HG02938 (cell line): ENCODE measurements around the gene ANKRD13A.
A peak's percentile ranks its signal among the peaks of the same experiment; 100 is the strongest.

Source experiments
- ATAC-seq: cut with Tn5 transposase; IDR thresholded peaks from one replicate; pipeline ENCODE4 v1.9.1; 2021; ENCODE audit warnings: mild to moderate bottlenecking, moderate library complexity; ENCODE audit not compliant: unreplicated experiment

Gene ANKRD13A

DNA sequence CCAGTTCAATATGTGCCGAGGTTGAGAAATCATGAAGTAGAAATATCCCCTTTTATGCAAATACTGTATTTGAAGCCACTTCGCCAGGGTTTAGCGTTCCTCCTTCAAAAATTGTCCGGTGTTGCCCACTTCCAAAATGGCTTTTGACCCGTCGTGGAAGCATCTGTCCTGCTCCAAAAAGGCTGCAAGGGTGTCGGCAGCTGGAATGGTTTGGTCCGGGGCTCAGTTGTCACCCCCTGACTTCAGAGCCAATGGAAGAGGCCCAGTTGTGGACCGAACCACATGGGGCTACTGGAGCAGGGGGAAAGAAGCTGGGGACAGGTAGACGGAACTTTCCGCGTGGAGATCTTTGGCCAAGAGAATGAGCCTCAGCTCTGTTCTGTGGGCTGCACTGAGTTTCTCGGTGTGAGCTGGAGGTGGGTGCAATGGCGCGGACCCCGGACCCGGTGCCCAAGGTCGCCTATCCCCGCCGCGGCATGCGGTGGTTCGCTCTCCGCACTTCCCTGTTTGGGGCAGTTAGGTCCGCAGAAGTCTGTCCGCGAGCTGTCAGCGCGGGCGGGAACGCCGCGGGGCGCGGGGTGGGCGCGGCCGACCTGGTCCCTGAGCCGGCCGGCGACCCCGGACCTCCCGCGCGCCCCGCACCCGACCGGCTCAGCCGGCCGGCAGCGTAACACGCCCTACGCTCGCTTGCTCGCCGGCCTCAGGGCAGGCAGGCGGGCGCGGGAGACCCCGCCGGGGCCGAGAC, at the start of gene ANKRD13A:
Gene ANKRD13A (plus strand): TSS at position 527 of the 745 bp plus-strand sequence. CDS start 259 bp downstream, outside the sequence.
- peak; percentile 55 for ATAC-seq

GRCh38 chr12:109950625-109951024, 48.6 kb upstream of the ANKRD13A start:
- no peak for ATAC-seq

- ATAC-seq, result no peak
Observed at GRCh38 chr12:109951136-109951535, 48.1 kb upstream of the ANKRD13A start.

GRCh38 chr12:109951751-109952150, 47.5 kb upstream of the ANKRD13A start:
- ATAC-seq, result no peak

DNA sequence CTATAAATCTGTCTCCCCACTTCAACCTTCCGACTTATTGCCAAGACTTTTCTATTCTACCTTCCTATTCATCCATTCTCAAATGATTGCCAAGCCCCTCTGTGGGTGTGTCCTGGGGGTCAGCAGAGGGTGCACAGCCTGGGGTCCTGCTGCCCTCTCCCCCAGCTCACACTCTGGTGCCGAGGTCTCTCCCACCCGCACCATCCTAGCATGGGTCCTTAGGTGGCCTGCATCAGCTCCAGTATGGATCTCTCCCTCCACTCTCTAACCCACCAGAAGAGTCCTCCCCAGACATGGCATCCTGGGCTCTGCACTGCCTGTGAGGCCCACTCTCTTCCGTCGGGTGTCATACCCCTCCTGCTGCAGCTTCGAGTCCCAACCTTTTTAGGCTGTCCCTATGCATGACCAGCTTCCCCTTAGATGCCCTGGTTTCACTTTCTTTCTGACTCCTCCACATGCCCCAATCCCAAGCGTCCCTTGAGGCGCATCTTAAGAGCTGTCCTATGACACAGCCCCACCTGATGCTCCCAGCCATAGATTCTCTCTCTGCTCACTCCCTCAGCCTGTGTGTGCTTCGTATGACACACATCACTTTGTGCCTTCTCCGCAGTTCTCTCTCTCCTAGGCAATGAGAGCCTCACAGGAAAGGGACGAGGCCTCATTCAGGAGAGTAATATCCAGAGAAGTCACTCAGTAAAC, 46.9 kb upstream of the ANKRD13A start:
- ATAC-seq, result no peak

DNA sequence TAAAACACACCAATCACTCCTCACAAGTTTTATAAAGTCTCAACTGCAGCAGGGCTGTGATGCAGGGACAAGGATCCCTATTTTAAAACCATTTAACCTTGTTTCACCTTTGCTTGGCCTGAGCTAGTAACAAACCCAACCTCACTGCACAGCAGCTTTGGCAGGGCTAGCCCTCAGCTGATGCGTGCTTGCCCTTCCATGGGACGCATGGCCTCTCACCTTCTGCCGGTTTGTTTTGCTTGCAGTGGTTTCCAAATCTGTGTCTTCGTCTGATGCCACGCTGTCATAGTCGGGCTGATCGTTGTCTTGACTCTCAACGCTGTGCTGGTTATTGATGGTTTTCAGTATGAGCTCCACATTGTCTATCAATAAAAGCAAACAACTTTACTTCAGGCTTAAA, 46.4 kb upstream of the ANKRD13A start:
- no peak for ATAC-seq

DNA sequence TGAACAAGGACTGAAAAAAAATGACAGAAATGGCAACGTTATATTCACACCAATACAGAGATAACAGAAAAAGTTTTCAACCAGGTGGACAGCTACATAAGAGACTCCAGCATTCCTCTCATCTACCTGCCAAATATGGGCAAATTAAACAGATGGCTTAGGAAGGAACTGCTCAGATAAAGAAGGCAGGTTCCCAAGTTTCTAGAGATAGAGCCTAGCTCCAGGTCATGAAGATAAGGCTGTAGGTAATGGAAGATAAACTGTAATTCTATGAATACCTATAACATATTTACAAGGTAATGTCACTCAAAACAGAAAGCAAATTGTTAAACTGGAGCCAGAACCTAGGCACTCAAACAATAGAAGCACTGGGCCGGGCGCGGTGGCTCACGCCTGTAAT, 45.6 kb upstream of the ANKRD13A start:
- ATAC-seq, result no peak

DNA sequence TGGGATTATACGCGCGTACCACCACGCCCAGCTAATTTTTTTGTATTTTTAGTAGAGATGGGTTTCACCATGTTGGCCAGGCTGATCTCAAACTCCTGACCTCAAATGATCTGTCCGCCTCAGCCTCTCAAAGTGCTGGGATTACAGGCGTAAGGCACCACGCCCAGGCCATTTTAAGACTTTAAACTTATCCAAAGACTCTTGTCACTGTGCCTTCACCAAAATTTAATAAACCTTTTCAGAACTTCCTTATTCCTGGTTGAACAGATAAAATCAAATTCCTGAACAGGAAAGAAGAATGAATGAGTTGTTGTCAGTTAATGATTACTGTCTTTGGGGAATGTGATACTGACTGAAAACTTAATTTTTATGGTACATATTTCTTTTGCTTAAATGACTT, 40.9 kb upstream of the ANKRD13A start:
- ATAC-seq, result no peak

- no peak for ATAC-seq
Observed at GRCh38 chr12:109959411-109960093, 39.7 kb upstream of the ANKRD13A start.

DNA sequence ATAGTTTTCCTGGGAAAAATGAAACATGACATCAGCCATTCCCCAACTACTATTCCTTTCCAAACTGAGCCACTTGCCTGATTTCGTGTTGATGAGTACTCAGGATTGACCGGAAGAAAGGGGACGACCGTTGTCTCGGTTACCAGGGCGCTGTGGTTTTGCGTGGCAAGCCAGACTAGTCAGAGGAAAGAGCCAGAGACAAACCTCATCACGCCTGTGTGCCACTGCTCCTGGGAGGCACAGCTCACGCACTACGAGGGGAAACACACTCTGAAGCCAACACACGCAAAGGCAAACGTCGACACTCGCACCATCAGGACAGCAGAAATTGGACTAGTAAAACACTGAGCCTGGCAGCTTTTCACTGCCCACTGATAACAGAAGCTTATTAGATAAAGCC, 38.0 kb upstream of the ANKRD13A start:
- ATAC-seq, result no peak

DNA sequence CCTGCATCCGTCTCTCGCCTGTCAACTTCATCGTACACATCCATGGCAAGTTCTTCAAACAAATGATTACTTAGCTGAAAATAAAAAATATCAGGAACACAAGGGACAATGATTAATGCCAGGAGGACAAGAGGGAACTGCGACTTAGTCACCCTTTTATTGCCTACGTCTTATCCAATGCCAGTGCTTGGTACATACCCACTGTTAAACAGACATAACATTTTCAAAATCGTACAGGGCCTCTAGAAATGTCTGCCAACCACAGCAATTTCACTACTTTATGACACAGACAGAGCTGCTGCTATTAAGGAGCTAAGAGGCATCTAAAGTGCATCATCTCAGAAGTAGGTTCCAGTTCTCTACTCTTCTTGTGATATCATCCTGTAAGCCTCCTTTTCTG, 37.6 kb upstream of the ANKRD13A start:
- ATAC-seq, result no peak

- ATAC-seq, result no peak
Observed at GRCh38 chr12:109962398-109962797, 36.8 kb upstream of the ANKRD13A start.

DNA sequence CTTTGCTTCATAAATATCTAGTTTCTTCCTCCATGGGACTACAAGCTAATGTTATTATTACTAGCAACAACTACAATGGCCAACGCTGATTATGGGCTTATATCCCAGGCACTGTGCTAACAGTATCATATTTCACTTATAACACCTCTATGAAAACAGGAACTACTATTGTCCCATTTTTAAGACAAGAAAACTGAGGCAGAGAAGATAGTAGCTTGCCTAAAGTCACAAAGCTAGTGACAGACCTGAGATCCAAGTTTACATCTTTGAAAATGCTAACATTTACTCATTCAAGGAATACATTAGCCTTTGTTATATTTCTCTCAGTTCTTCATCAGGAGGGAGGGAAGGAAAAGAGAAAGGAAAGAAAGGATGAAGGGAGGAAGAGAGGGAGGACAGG, 35.9 kb upstream of the ANKRD13A start:
- ATAC-seq, result no peak

GRCh38 chr12:109963743-109964429, 35.3 kb upstream of the ANKRD13A start:
- no peak for ATAC-seq

GRCh38 chr12:109966546-109966945, 32.7 kb upstream of the ANKRD13A start:
- no peak for ATAC-seq

DNA sequence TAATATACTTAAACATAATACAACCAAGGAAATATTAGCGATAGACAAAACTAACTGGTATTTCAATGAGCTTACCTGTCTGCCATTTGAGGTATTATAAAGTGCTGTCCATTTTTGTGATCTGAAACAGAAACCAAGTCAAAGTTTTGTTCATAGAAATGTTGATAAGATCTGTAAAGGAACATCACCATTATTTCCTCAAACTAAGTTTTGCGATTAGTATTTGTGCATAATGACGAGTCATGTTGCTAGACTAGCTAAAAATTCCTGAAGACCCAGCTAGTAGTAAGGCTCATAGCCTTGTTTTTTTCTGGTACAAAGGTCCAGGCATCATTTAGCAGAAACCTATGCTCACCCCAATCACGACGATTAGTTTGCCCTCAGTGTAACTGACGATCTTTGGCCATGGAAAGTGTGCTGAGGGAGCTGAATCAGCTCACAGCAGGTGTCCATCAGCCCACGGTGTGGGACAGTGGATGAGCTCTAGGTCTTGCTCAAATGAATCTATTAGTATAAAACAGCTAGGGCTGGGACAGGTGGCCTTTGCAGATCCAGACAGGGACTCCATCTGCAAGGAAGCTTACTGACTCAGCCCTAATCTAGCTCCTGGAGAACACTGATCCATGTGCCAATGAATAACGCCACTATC, 31.7 kb upstream of the ANKRD13A start:
- ATAC-seq, result no peak

DNA sequence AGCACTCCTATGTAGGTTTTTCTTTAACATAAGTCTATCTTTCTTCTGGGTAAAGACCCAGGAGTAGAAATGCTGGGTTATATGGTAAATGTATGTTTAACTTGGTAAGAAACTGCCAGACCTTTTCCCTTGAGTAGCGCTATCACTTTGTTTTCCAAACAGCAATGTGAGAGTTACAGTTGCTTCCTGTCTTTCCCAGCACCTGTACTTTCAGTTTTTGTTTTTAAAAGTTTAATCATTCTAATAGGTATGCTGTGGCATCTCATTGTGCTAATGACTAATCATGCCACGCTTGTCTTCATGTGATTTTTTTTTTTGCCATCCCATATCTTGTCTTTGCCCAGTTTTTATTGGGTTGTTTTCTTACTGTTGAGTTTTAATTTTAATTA, 31.2 kb upstream of the ANKRD13A start:
- ATAC-seq, result no peak

GRCh38 chr12:109968801-109969200, 30.4 kb upstream of the ANKRD13A start:
- ATAC-seq, result no peak

GRCh38 chr12:109972821-109973220, 26.4 kb upstream of the ANKRD13A start:
- no peak for ATAC-seq

GRCh38 chr12:109981311-109981710, 17.9 kb upstream of the ANKRD13A start:
- no peak for ATAC-seq

DNA sequence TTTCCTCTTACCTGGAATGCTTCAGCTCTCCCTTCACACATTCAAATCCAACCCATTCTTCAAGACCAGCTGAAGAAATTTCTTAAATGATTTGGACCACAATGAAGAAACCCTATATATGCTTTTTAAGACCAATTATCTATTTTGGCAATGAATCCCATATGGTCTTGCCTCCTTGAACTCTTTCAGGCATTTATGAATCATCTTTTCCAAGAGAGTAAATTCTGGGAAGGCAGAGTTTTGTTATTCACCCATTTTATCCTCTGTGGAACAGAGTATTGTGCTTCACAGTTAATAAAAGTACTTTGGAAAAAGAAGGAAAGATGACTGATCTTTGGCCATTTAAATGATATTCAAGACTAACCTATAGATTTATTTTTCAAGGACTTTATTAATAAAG, 17.0 kb upstream of the ANKRD13A start:
- no peak for ATAC-seq
